Pancreas (tissue), 10 donors: ENCODE results near the gene ALCAM. TPM values are rescaled to one million over a fixed set of nuclear protein-coding genes. Genes with fewer than 3 reads are reported as not detected.
A peak's percentile ranks its signal among the peaks of the same experiment; 100 is the strongest.

Source experiments
- ATAC-seq, 4 donors: fragments of 200-7000 bp; cut with Tn5 transposase; one replicate each; pipeline versions ENCODE4 v1.8.0 to v1.9.1; 2020; ENCODE audit warnings: mild to moderate bottlenecking in 4 of 4, moderate library complexity in 4 of 4
- DNase-seq, 6 donors: peaks; one replicate each; pipeline ENCODE4 v3.0.0-alpha.2; 2020
- FAIRE-seq: peaks from 2 replicates; lab custom pipeline; 2012; peaks lifted over from hg19 to GRCh38; lab: Jason Lieb, UNC
- H3K27ac ChIP-seq, 4 donors: fragments of 200-600 bp; sonication (generic); 1 replicate in 3 of 4; 2 replicates in 1 of 4; pipeline versions ENCODE4 v1.5.0 to v1.8.0; 2020
- H3K27me3 ChIP-seq, 4 donors: fragments of 200-600 bp; one replicate each; pipeline ENCODE4 v1.8.0; 2021
- H3K36me3 ChIP-seq, 3 donors: fragments of 200-600 bp; sonication (generic) in 1 of 3; one replicate each; pipeline versions ENCODE4 v1.5.0 to v1.8.0; 2020 to 2021
- H3K4me1 ChIP-seq, 3 donors: fragments of 200-600 bp; one replicate each; pipeline ENCODE4 v1.8.0; 2021
- H3K4me3 ChIP-seq, 4 donors: fragments of 200-600 bp; sonication (generic) in 2 of 4; one replicate each; pipeline versions ENCODE4 v1.5.0 to v1.8.0; 2020 to 2021
- H3K9me3 ChIP-seq, 4 donors: fragments of 200-600 bp; one replicate each; pipeline ENCODE4 v1.8.0; 2021
- CTCF ChIP-seq, 4 donors: fragments of 200-600 bp; sonication (generic) in 3 of 4; IDR thresholded peaks; one replicate each; pipeline versions ENCODE4 v1.5.0 to v1.8.0; 2021; ENCODE audit warnings: antibody characterized with exemption in 4 of 4
- WGBS, 2 donors: extraction: QIAGEN DNeasy Blood & Tissue Kit; methylation state at CpG; one replicate each; pipeline ENCODE4 v1.1.7; 2013; 5-methylcytosine and 5-hydroxymethylcytosine counted together
- intact Hi-C, 3 donors: fragments of 100-400 bp; cut with DNase I; formaldehyde crosslinking; loops; one replicate each; pipeline versions ENCODE4 v1.11.1 to v1.14.2; 2022
- polyA plus RNA-seq, 2 donors: library from polyadenylated mRNA; stranded (reverse); fragments of 200-250 nt; gene quantifications; one replicate each; pipeline ENCODE4 v1.2.3, GENCODE V29; 2013
- total RNA-seq, 6 donors: library from RNA; stranded (reverse); fragmentation: NEBNext Ultra II Directional in 4 of 6; extraction: Animal tissue kit (Norgen Biotek cat#: 25700) in 4 of 6; gene quantifications; one replicate each; pipeline versions ENCODE4 v1.2.1 to v1.2.4, GENCODE V29; 2021 to 2023
- donor health status: healthy with polysubstance abuse.
- donor health status: DM: no; HTN: no; CAD: no; lungs with moderate emphysema.
- donor health status: DM: no; HTN: no; CAD: no.
- donor health status: control.
- donor health status: control.
- donor health status: Bipolar disorder and iron deficiency.
- donor health status: DM: yes; HTN: yes; CAD: no.
- donor health status: DM: no; HTN: no; CAD: no.
- donor health status: DM: no; HTN: no; CAD: no.
- donor health status: DM: yes; HTN: yes; CAD: no.

ALCAM gene
- total and polyA plus RNA-seq, 8 donors = 14.4 to 42.1 (median 27.6) TPM

GRCh38 chr3:105339946-105340345 is 26.8 kb upstream of the ALCAM start:
- Histone ChIP-seq H3K27ac (no peak overlapping the region), H3K4me1 (peaks cover 0 to 6% (median 0%) of the 10 kb centered on the region in 3 donors), H3K36me3 (no peaks in the 10 kb centered on the region), H3K27me3 (no peaks in the 10 kb centered on the region), H3K9me3 (no peaks in the 10 kb centered on the region), H3K4me3 (no peak overlapping the region)
- no peak for ATAC-seq
- DNase-seq = no peak
- no peak for TF ChIP-seq CTCF (IDR thresholded peaks at IDR 0.05)
- intact Hi-C loops = no loop called here
- no peak for FAIRE-seq
- WGBS, 2 donors = 23 to 24% methylated on average over 1 of the region's 1 CpG

- H3K4me1 ChIP-seq = peaks cover 0 to 6% (median 0%) of the 10 kb centered on the region in 3 donors
- FAIRE-seq = no peak
- intact Hi-C loops = no loop called here
- no peak for DNase-seq
- H3K36me3 ChIP-seq = no peaks in the 10 kb centered on the region
- no peak for TF ChIP-seq CTCF (IDR thresholded peaks at IDR 0.05)
- no peak overlapping the region for H3K27ac ChIP-seq
- H3K27me3 ChIP-seq = no peaks in the 10 kb centered on the region
- no peak for ATAC-seq
- WGBS, 2 donors = 69 to 72% methylated on average over 5 of the region's 5 CpGs
- no peaks in the 10 kb centered on the region for H3K9me3 ChIP-seq
- H3K4me3 ChIP-seq = no peak overlapping the region
Observed at GRCh38 chr3:105343991-105344390, 22.7 kb upstream of the ALCAM start.

GRCh38 chr3:105345156-105345555 is 21.6 kb upstream of the ALCAM start:
- Histone ChIP-seq H3K27ac (no peak overlapping the region), H3K36me3 (no peaks in the 10 kb centered on the region), H3K9me3 (no peaks in the 10 kb centered on the region), H3K4me1 (no peaks in the 10 kb centered on the region), H3K4me3 (no peak overlapping the region), H3K27me3 (no peaks in the 10 kb centered on the region)
- 79 to 80% methylated on average over 5 of the region's 5 CpGs for whole genome bisulfite sequencing, 2 donors
- ATAC-seq (no peak), FAIRE-seq (no peak), DNase-seq (no peak)
- TF ChIP-seq CTCF (IDR thresholded peaks at IDR 0.05) = no peak
- intact Hi-C loops = no loop called here

- H3K4me1 ChIP-seq = no peaks in the 10 kb centered on the region
- H3K4me3 ChIP-seq = no peak overlapping the region
- no peak for DNase-seq
- 78 to 80% methylated on average over 3 of the region's 3 CpGs for WGBS, 2 donors
- H3K27me3 ChIP-seq = no peaks in the 10 kb centered on the region
- no peaks in the 10 kb centered on the region for H3K9me3 ChIP-seq
- ATAC-seq = peak in 2 of 4 donors; percentile 30 to 36
- H3K27ac ChIP-seq = no peak overlapping the region
- no peak for TF ChIP-seq CTCF (IDR thresholded peaks at IDR 0.05)
- intact Hi-C loops = no loop called here
- no peaks in the 10 kb centered on the region for H3K36me3 ChIP-seq
- no peak for FAIRE-seq
Observed at GRCh38 chr3:105347625-105348302, 18.9 kb upstream of the ALCAM start.

GRCh38 chr3:105348307-105348706 is 18.4 kb upstream of the ALCAM start:
- no peak for DNase-seq
- no peak for TF ChIP-seq CTCF (IDR thresholded peaks at IDR 0.05)
- H3K36me3 ChIP-seq = no peaks in the 10 kb centered on the region
- no peaks in the 10 kb centered on the region for H3K9me3 ChIP-seq
- H3K27ac ChIP-seq = no peak overlapping the region
- H3K4me3 ChIP-seq = no peak overlapping the region
- 79 to 81% methylated on average over 1 of the region's 1 CpG for whole genome bisulfite sequencing, 2 donors
- no peak for ATAC-seq
- FAIRE-seq = no peak
- H3K27me3 ChIP-seq = no peaks in the 10 kb centered on the region
- intact Hi-C loops = no loop called here
- H3K4me1 ChIP-seq = no peaks in the 10 kb centered on the region
